HG02981 (cell line): ENCODE data around the gene ATP9A.
"Not testable (repeated sequence)": the region's sequence is repeated elsewhere in the genome, so short reads cannot be mapped to it uniquely, and the experiment has no call there.

Experiments
- ATAC-seq: cut with Tn5 transposase; IDR thresholded peaks from one replicate; pipeline ENCODE4 v1.9.1; 2021; ENCODE audit warnings: mild to moderate bottlenecking, moderate library complexity; ENCODE audit not compliant: unreplicated experiment

Gene ATP9A

GRCh38 chr20:51767867-51768758 lies at the start of gene ATP9A:
Gene ATP9A, minus strand, starts transcription at chr20:51768390. Its CDS starts 21 bp downstream, at chr20:51768369.
- no peak for ATAC-seq

- ATAC-seq, result not testable (repeated sequence)
These were observed 48.7 kb upstream of the ATP9A start for GRCh38 chr20:51816856-51817255.

- ATAC-seq, result no peak
These were observed 47.3 kb upstream of the ATP9A start for GRCh38 chr20:51815383-51816076.

- no peak for ATAC-seq
These were observed 44.7 kb upstream of the ATP9A start for GRCh38 chr20:51812861-51813260.

GRCh38 chr20:51811514-51812128 lies 43.4 kb upstream of the ATP9A start:
- no peak for ATAC-seq

GRCh38 chr20:51811042-51811355 lies 42.8 kb upstream of the ATP9A start:
- ATAC-seq, result no peak

GRCh38 chr20:51810155-51811041 lies 42.2 kb upstream of the ATP9A start:
- no peak for ATAC-seq

- ATAC-seq, result no peak
These were observed 39.6 kb upstream of the ATP9A start for GRCh38 chr20:51807720-51808250.

- ATAC-seq, result no peak
These were observed 36.6 kb upstream of the ATP9A start for GRCh38 chr20:51804754-51805153.

- no peak for ATAC-seq
These were observed 35.1 kb upstream of the ATP9A start for GRCh38 chr20:51803148-51803854.

GRCh38 chr20:51802170-51802751 lies 34.1 kb upstream of the ATP9A start, which contains the start of gene SALL4:
Gene SALL4, minus strand, starts transcription at chr20:51802521. Its CDS starts 113 bp downstream, at chr20:51802408.
- no peak for ATAC-seq

GRCh38 chr20:51801823-51802123 lies 33.6 kb upstream of the ATP9A start:
- ATAC-seq, result no peak

GRCh38 chr20:51801122-51801822 lies 33.1 kb upstream of the ATP9A start:
- ATAC-seq, result no peak

- no peak for ATAC-seq
These were observed 32.6 kb upstream of the ATP9A start for GRCh38 chr20:51800872-51801121.

- ATAC-seq, result no peak
These were observed 32.1 kb upstream of the ATP9A start for GRCh38 chr20:51800060-51800871.

GRCh38 chr20:51799401-51799860 lies 31.2 kb upstream of the ATP9A start:
- no peak for ATAC-seq

GRCh38 chr20:51797357-51798025 lies 29.3 kb upstream of the ATP9A start:
- no peak for ATAC-seq

- ATAC-seq, result no peak
These were observed 28.1 kb upstream of the ATP9A start for GRCh38 chr20:51796340-51796739.
